SU-DHL-6 (cell line): Measurements from ENCODE around the gene ATP9B.

Experiments used
- H2AFZ ChIP-seq: fragments of 200-600 bp; sonication (generic); 2 replicates; pipeline ENCODE4 v1.6.1; 2014; ENCODE audit warnings: low read depth, mild to moderate bottlenecking, moderate library complexity, mixed read lengths, antibody characterized with exemption, low read length; ENCODE audit not compliant: severe bottlenecking
- H3F3A ChIP-seq: fragments of 200-600 bp; shearing (Covaris generic); 2 replicates; pipeline ENCODE4 v1.6.0; 2016; ENCODE audit warnings: antibody characterized with exemption, mild to moderate bottlenecking; ENCODE audit not compliant: insufficient read depth
- H3K27ac ChIP-seq: fragments of 200-600 bp; sonication (generic); 2 replicates; pipeline ENCODE4 v1.5.1; 2016; ENCODE audit warnings: low read depth, mild to moderate bottlenecking, low read length, moderate library complexity, mixed read lengths
- H3K27me3 ChIP-seq: fragments of 200-600 bp; sonication (generic), shearing (Covaris generic); 2 replicates; pipeline ENCODE4 v1.6.0; 2014; ENCODE audit warnings: mild to moderate bottlenecking, low read length
- H3K36me3 ChIP-seq: fragments of 200-600 bp; sonication (generic); 2 replicates; pipeline ENCODE4 v1.6.1; 2014; ENCODE audit warnings: mild to moderate bottlenecking, low read length, mixed read lengths
- H3K4me2 ChIP-seq: fragments of 300-600, 200-600 bp; shearing (Covaris generic), sonication (generic); 2 replicates; pipeline ENCODE4 v1.6.0; 2014; ENCODE audit warnings: low read length, low read depth, mild to moderate bottlenecking; ENCODE audit not compliant: poor library complexity, severe bottlenecking
- H3K4me3 ChIP-seq: fragments of 200-600 bp; sonication (generic); 2 replicates; pipeline ENCODE4 v1.5.1; 2014; ENCODE audit warnings: antibody characterized with exemption, low read length, mild to moderate bottlenecking, mixed read lengths; ENCODE audit not compliant: insufficient read depth, poor library complexity, severe bottlenecking
- H3K79me2 ChIP-seq: fragments of 200-600 bp; sonication (generic); 2 replicates; pipeline ENCODE4 v1.6.1; 2014; ENCODE audit warnings: mild to moderate bottlenecking, low read length, moderate library complexity; ENCODE audit not compliant: insufficient read depth
- H3K9ac ChIP-seq: fragments of 200-600 bp; sonication (generic); 2 replicates; pipeline ENCODE4 v1.7.0; 2014; ENCODE audit warnings: mild to moderate bottlenecking, low read length
- H3K9me2 ChIP-seq: fragments of 200-600 bp; sonication (generic); replicated peaks from 2 replicates; pipeline ENCODE4 v1.6.1; 2014; ENCODE audit warnings: low read length; ENCODE audit not compliant: insufficient read depth
- H3K9me3 ChIP-seq: fragments of 200-600 bp; sonication (generic); 2 replicates; pipeline ENCODE4 v1.6.1; 2014; ENCODE audit warnings: low read length, mixed read lengths; ENCODE audit not compliant: insufficient read depth
- H4K20me1 ChIP-seq: fragments of 200-600 bp; sonication (generic); 2 replicates; pipeline ENCODE4 v1.6.1; 2014; ENCODE audit warnings: low read depth, mild to moderate bottlenecking, antibody characterized with exemption, low read length, moderate library complexity, mixed read lengths
- EZH2phosphoT487 ChIP-seq: fragments of 200-600 bp; sonication (generic), shearing (Covaris generic); conservative IDR thresholded peaks from 2 replicates; pipeline ENCODE4 v1.6.1; 2018; ENCODE audit warnings: mild to moderate bottlenecking, antibody characterized with exemption, low read length, moderate library complexity, mixed read lengths
- TF ChIP-seq, protein P1 (sequence below): fragments of 200-600 bp; sonication (generic); IDR thresholded peaks from one replicate; pipeline ENCODE4 v1.5.1; 2017; ENCODE audit warnings: antibody characterized with exemption, mild to moderate bottlenecking, low read length, moderate library complexity; ENCODE audit not compliant: insufficient read depth, poor library complexity, severe bottlenecking

ATP9B gene

DNA sequence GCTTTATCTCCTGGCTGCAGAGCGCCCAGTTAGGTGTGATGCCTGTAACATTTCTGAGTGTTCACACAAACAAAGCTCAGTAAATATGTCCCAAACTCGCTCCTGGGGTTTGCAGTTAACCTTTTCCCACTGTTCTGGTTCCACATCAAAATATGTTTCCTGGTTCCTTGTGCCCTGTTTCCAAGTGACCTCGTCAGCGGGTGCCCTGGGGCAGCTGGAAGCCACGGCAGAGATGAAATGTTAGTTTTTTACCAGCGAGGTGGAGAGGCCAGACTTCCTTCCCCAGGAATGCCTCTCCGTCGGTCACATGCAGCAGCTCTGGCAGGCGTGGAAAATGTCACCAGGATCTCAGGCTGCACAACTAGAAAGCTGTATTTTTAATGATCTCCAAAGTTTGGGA, 344.7 kb downstream of the ATP9B start:
- peaks cover 3% of the 10 kb centered on the region; the same call in 1 of the 2 replicates for H3K79me2 ChIP-seq
- no peaks in the 10 kb centered on the region for H3K9me3 ChIP-seq
- no peak overlapping the region for H3K9ac ChIP-seq
- no peaks in the 10 kb centered on the region for H3K27me3 ChIP-seq
- TF ChIP-seq EZH2phosphoT487, result no peak
- TF ChIP-seq, protein P1, sequence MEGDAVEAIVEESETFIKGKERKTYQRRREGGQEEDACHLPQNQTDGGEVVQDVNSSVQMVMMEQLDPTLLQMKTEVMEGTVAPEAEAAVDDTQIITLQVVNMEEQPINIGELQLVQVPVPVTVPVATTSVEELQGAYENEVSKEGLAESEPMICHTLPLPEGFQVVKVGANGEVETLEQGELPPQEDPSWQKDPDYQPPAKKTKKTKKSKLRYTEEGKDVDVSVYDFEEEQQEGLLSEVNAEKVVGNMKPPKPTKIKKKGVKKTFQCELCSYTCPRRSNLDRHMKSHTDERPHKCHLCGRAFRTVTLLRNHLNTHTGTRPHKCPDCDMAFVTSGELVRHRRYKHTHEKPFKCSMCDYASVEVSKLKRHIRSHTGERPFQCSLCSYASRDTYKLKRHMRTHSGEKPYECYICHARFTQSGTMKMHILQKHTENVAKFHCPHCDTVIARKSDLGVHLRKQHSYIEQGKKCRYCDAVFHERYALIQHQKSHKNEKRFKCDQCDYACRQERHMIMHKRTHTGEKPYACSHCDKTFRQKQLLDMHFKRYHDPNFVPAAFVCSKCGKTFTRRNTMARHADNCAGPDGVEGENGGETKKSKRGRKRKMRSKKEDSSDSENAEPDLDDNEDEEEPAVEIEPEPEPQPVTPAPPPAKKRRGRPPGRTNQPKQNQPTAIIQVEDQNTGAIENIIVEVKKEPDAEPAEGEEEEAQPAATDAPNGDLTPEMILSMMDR, result no peak
- no peaks in the 10 kb centered on the region for H3K9me2 ChIP-seq
- no peaks in the 10 kb centered on the region for H3K36me3 ChIP-seq
- H3F3A ChIP-seq, result no peaks in the 10 kb centered on the region
- no peaks in the 10 kb centered on the region for H4K20me1 ChIP-seq
- H3K4me3 ChIP-seq, result no peak overlapping the region
- no peak overlapping the region for H3K4me2 ChIP-seq
- no peak overlapping the region for H2AFZ ChIP-seq
- H3K27ac ChIP-seq, result no peak overlapping the region

GRCh38 chr18:79416022-79416676, 347.0 kb downstream of the ATP9B start:
- TF ChIP-seq EZH2phosphoT487, result no peak
- TF ChIP-seq, protein P1, result no peak
- no peak overlapping the region for H3K9ac ChIP-seq

GRCh38 chr18:79416677-79417052, 347.5 kb downstream of the ATP9B start:
- H2AFZ ChIP-seq, result no peak overlapping the region
- H3K27ac ChIP-seq, result no peak overlapping the region
- no peak overlapping the region for H3K4me3 ChIP-seq
- no peaks in the 10 kb centered on the region for H3K9me3 ChIP-seq
- no peaks in the 10 kb centered on the region for H3K9me2 ChIP-seq
- H3K27me3 ChIP-seq, result no peaks in the 10 kb centered on the region
- no peaks in the 10 kb centered on the region for H3K36me3 ChIP-seq
- H3K9ac ChIP-seq, result no peak overlapping the region
- no peak for TF ChIP-seq EZH2phosphoT487
- TF ChIP-seq, protein P1, result no peak
- H3K4me2 ChIP-seq, result no peak overlapping the region
- H4K20me1 ChIP-seq, result no peaks in the 10 kb centered on the region
- H3K79me2 ChIP-seq, result peaks cover 3% of the 10 kb centered on the region; the same call in 1 of the 2 replicates
- no peaks in the 10 kb centered on the region for H3F3A ChIP-seq

More at GRCh38 chr18:79416022-79416676, 347.0 kb downstream of the ATP9B start:
- Histone ChIP-seq H3K79me2 (peaks cover 3% of the 10 kb centered on the region; the same call in 1 of the 2 replicates), H3K9me2 (no peaks in the 10 kb centered on the region), H2AFZ (no peak overlapping the region), H3F3A (no peaks in the 10 kb centered on the region), H4K20me1 (no peaks in the 10 kb centered on the region), H3K27me3 (no peaks in the 10 kb centered on the region), H3K27ac (no peak overlapping the region), H3K9me3 (no peaks in the 10 kb centered on the region), H3K4me2 (no peak overlapping the region), H3K36me3 (no peaks in the 10 kb centered on the region), H3K4me3 (no peak overlapping the region)
